MG63 (cell line): ENCODE results near the gene ZWILCH. TPM values are rescaled to one million over a fixed set of nuclear protein-coding genes. Genes with fewer than 3 reads are reported as not detected.
A peak's percentile ranks its signal among the peaks of the same experiment; 100 is the strongest.

ENCODE experiments used
- DNase-seq: peaks from one replicate; pipeline ENCODE4 v3.0.0-alpha.2; 2020
- H3K27me3 ChIP-seq: fragments of 250-450 bp; sonication (Bioruptor Pico); 2 replicates; pipeline ENCODE4 v1.5.1; 2020; ENCODE audit warnings: mild to moderate bottlenecking, moderate library complexity
- H3K36me3 ChIP-seq: fragments of 250-450 bp; sonication (Bioruptor Pico); 2 replicates; pipeline ENCODE4 v1.5.1; 2020; ENCODE audit warnings: mild to moderate bottlenecking, moderate library complexity
- H3K4me3 ChIP-seq: fragments of 250-450 bp; sonication (Bioruptor Pico); 2 replicates; pipeline ENCODE4 v1.5.1; 2020; ENCODE audit warnings: mild to moderate bottlenecking, moderate library complexity
- H3K9me3 ChIP-seq: fragments of 250-450 bp; sonication (Bioruptor Pico); 2 replicates; pipeline ENCODE4 v1.5.1; 2020; ENCODE audit warnings: mild to moderate bottlenecking, moderate library complexity
- total RNA-seq: library from RNA; depleted of rRNA; stranded (reverse); fragments of >200 nt; shearing (Covaris generic); gene quantifications from 2 replicates; pipeline ENCODE4 v1.2.3, GENCODE V29; 2014; ENCODE audit warnings: low replicate concordance

The ZWILCH gene
- total RNA-seq, 1 experiment from 2014 or later = 36.4 TPM

- Histone ChIP-seq H3K9me3 (no peaks in the 10 kb centered on the region), H3K36me3 (no peaks in the 10 kb centered on the region), H3K4me3 (no peak overlapping the region), H3K27me3 (no peaks in the 10 kb centered on the region)
- DNase-seq = no peak
Measured at GRCh38 chr15:66564136-66565041, 59.3 kb downstream of the ZWILCH start.

- DNase-seq = no peak
- no peaks in the 10 kb centered on the region for H3K36me3 ChIP-seq
- no peaks in the 10 kb centered on the region for H3K9me3 ChIP-seq
- no peaks in the 10 kb centered on the region for H3K27me3 ChIP-seq
- no peak overlapping the region for H3K4me3 ChIP-seq
Measured at GRCh38 chr15:66565141-66565641, 60.1 kb downstream of the ZWILCH start.

- DNase-seq = peak; percentile 59
- Histone ChIP-seq H3K9me3 (no peaks in the 10 kb centered on the region), H3K36me3 (no peaks in the 10 kb centered on the region), H3K4me3 (no peak within 1 kb of the TSS), H3K27me3 (no peaks in the 10 kb centered on the region)
Measured at GRCh38 chr15:66565741-66566144, 60.6 kb downstream of the ZWILCH start, which contains the start of gene LCTL. Gene LCTL (minus strand): TSS chr15:66565998. CDS start chr15:66565365, 633 bp downstream.

- no peaks in the 10 kb centered on the region for H3K36me3 ChIP-seq
- H3K9me3 ChIP-seq = no peaks in the 10 kb centered on the region
- no peak overlapping the region for H3K4me3 ChIP-seq
- DNase-seq = peak; percentile 62
- H3K27me3 ChIP-seq = no peaks in the 10 kb centered on the region
Measured at GRCh38 chr15:66566963-66567531, 61.9 kb downstream of the ZWILCH start.

GRCh38 chr15:66567897-66568296, 62.8 kb downstream of the ZWILCH start:
- DNase-seq = no peak
- Histone ChIP-seq H3K36me3 (no peaks in the 10 kb centered on the region), H3K27me3 (no peaks in the 10 kb centered on the region), H3K4me3 (no peak overlapping the region), H3K9me3 (no peaks in the 10 kb centered on the region)

- no peaks in the 10 kb centered on the region for H3K27me3 ChIP-seq
- DNase-seq = no peak
Measured at GRCh38 chr15:66569461-66570137, 64.5 kb downstream of the ZWILCH start.

GRCh38 chr15:66570327-66570726, 65.2 kb downstream of the ZWILCH start:
- DNase-seq = no peak
- no peaks in the 10 kb centered on the region for H3K27me3 ChIP-seq
- no peak overlapping the region for H3K4me3 ChIP-seq
- H3K36me3 ChIP-seq = no peaks in the 10 kb centered on the region
- H3K9me3 ChIP-seq = no peaks in the 10 kb centered on the region

More at GRCh38 chr15:66569461-66570137, 64.5 kb downstream of the ZWILCH start:
- H3K36me3 ChIP-seq = no peaks in the 10 kb centered on the region
- no peaks in the 10 kb centered on the region for H3K9me3 ChIP-seq
- no peak overlapping the region for H3K4me3 ChIP-seq

GRCh38 chr15:66570842-66571478, 65.8 kb downstream of the ZWILCH start:
- DNase-seq = no peak

GRCh38 chr15:66572146-66572545, 67.0 kb downstream of the ZWILCH start:
- Histone ChIP-seq H3K27me3 (no peaks in the 10 kb centered on the region), H3K36me3 (no peaks in the 10 kb centered on the region), H3K4me3 (no peak overlapping the region), H3K9me3 (no peaks in the 10 kb centered on the region)
- DNase-seq = no peak

More at GRCh38 chr15:66570842-66571478, 65.8 kb downstream of the ZWILCH start:
- H3K4me3 ChIP-seq = no peak overlapping the region
- H3K27me3 ChIP-seq = no peaks in the 10 kb centered on the region
- no peaks in the 10 kb centered on the region for H3K36me3 ChIP-seq
- no peaks in the 10 kb centered on the region for H3K9me3 ChIP-seq

- H3K36me3 ChIP-seq = no peaks in the 10 kb centered on the region
- no peak for DNase-seq
Measured at GRCh38 chr15:66573348-66573718, 68.2 kb downstream of the ZWILCH start.

GRCh38 chr15:66573719-66574595, 68.8 kb downstream of the ZWILCH start:
- no peak overlapping the region for H3K4me3 ChIP-seq
- no peak for DNase-seq
- no peaks in the 10 kb centered on the region for H3K9me3 ChIP-seq
- no peaks in the 10 kb centered on the region for H3K36me3 ChIP-seq
- no peaks in the 10 kb centered on the region for H3K27me3 ChIP-seq

More at GRCh38 chr15:66573348-66573718, 68.2 kb downstream of the ZWILCH start:
- Histone ChIP-seq H3K9me3 (no peaks in the 10 kb centered on the region), H3K27me3 (no peaks in the 10 kb centered on the region), H3K4me3 (no peak overlapping the region)

GRCh38 chr15:66574596-66574950, 69.4 kb downstream of the ZWILCH start:
- Histone ChIP-seq H3K9me3 (no peaks in the 10 kb centered on the region), H3K36me3 (no peaks in the 10 kb centered on the region), H3K27me3 (no peaks in the 10 kb centered on the region), H3K4me3 (no peak overlapping the region)
- no peak for DNase-seq

GRCh38 chr15:66578286-66578875, 73.3 kb downstream of the ZWILCH start:
- no peak overlapping the region for H3K4me3 ChIP-seq
- H3K9me3 ChIP-seq = no peaks in the 10 kb centered on the region
- H3K36me3 ChIP-seq = no peaks in the 10 kb centered on the region
- DNase-seq = peak; percentile 30
- no peaks in the 10 kb centered on the region for H3K27me3 ChIP-seq

- H3K27me3 ChIP-seq = no peaks in the 10 kb centered on the region
- no peak overlapping the region for H3K4me3 ChIP-seq
- peak; percentile 49 for DNase-seq
- H3K9me3 ChIP-seq = no peaks in the 10 kb centered on the region
- no peaks in the 10 kb centered on the region for H3K36me3 ChIP-seq
Measured at GRCh38 chr15:66580643-66581042, 75.5 kb downstream of the ZWILCH start.

- H3K4me3 ChIP-seq = no peak overlapping the region
- no peaks in the 10 kb centered on the region for H3K9me3 ChIP-seq
- H3K27me3 ChIP-seq = no peaks in the 10 kb centered on the region
- DNase-seq = no peak
- H3K36me3 ChIP-seq = no peaks in the 10 kb centered on the region
Measured at GRCh38 chr15:66581972-66582537, 76.9 kb downstream of the ZWILCH start.
